ENCODE results near the gene SLC9A3.

- no peak for TF ChIP-seq POLR2A (IDR thresholded peaks at IDR 0.05)
- TF ChIP-seq POLR2AphosphoS5 (IDR thresholded peaks at IDR 0.05), result no peak
- TF ChIP-seq EP300 (IDR thresholded peaks at IDR 0.05), result no peak
Measured at GRCh38 chr5:440401-441201, 83.6 kb downstream of the SLC9A3 start.
